Common myeloid progenitor, CD34-positive (primary cell): Measurements from ENCODE around the gene CEACAM7. TPM values are rescaled to one million over a fixed set of nuclear protein-coding genes. Genes with fewer than 3 reads are reported as not detected.

Source experiments
- CTCF ChIA-PET: fragments of 350-600 bp; sonication (Branson Sonifier 250); formaldehyde crosslinking; loops from one replicate; lab custom pipeline; 2021; ENCODE audit warnings: antibody characterized with exemption; lab: Charles Lee
- POLR2A ChIA-PET: fragments of 350-600 bp; sonication (Branson Sonifier 250); formaldehyde crosslinking; loops from one replicate; lab custom pipeline; 2021; ENCODE audit warnings: antibody characterized with exemption; lab: Charles Lee
- DNase-seq, 3 donors: peaks; one replicate each; pipeline versions ENCODE4 v3.0.0 to v3.0.0-alpha.2; 2013
- H3K27ac ChIP-seq, 2 experiments: 1 replicate in 1 of 2; 2 replicates in 1 of 2; pipeline ENCODE4 v1.7.0; 2013; ENCODE audit warnings: inconsistent platforms in 2 of 2, low read length in 2 of 2, mild to moderate bottlenecking in 2 of 2, low read depth in 1 of 2, moderate library complexity in 1 of 2; ENCODE audit not compliant: severe bottlenecking in 2 of 2, insufficient read depth in 1 of 2, poor library complexity in 1 of 2
- H3K27me3 ChIP-seq, 5 experiments: replicated peaks in 2 of 5; 1 replicate in 3 of 5; 2 replicates in 2 of 5; pipeline versions ENCODE4 v1.6.1 to v1.7.0; 2013; ENCODE audit warnings: low read length in 4 of 5, mild to moderate bottlenecking in 2 of 5, moderate library complexity in 2 of 5, inconsistent platforms in 1 of 5; ENCODE audit not compliant: insufficient read depth in 5 of 5, control insufficient read depth in 4 of 5
- H3K36me3 ChIP-seq, 4 experiments: 1 replicate in 2 of 4; 2 replicates in 2 of 4; pipeline versions ENCODE4 v1.6.1 to v1.7.0; 2013; ENCODE audit warnings: low read length in 3 of 4, control low read depth in 1 of 4, mild to moderate bottlenecking in 1 of 4; ENCODE audit not compliant: control insufficient read depth in 4 of 4, insufficient read depth in 4 of 4
- H3K4me1 ChIP-seq, 4 experiments: 1 replicate in 3 of 4; 2 replicates in 1 of 4; pipeline versions ENCODE4 v1.6.1 to v1.7.1; 2013; ENCODE audit warnings: low read length in 3 of 4, mild to moderate bottlenecking in 3 of 4, control low read depth in 1 of 4, inconsistent platforms in 1 of 4, moderate library complexity in 1 of 4; ENCODE audit not compliant: control insufficient read depth in 4 of 4, insufficient read depth in 4 of 4; ENCODE audit errors: control extremely low read depth in 1 of 4
- H3K4me3 ChIP-seq, 7 experiments: 1 replicate in 4 of 7; 2 replicates in 3 of 7; pipeline versions ENCODE4 v1.5.1 to v1.7.0; 2013; ENCODE audit warnings: mild to moderate bottlenecking in 7 of 7, low read length in 6 of 7, moderate library complexity in 6 of 7, inconsistent platforms in 2 of 7, low read depth in 2 of 7, control low read depth in 1 of 7; ENCODE audit not compliant: insufficient read depth in 4 of 7, control insufficient read depth in 1 of 7; ENCODE audit errors: extremely low read depth in 1 of 7
- H3K9me3 ChIP-seq, 5 experiments: 1 replicate in 4 of 5; 2 replicates in 1 of 5; pipeline versions ENCODE4 v1.6.1 to v1.7.1; 2013; ENCODE audit warnings: low read length in 4 of 5, mild to moderate bottlenecking in 2 of 5, inconsistent platforms in 1 of 5, low read depth in 1 of 5, moderate library complexity in 1 of 5; ENCODE audit not compliant: control insufficient read depth in 4 of 5, insufficient read depth in 2 of 5; ENCODE audit errors: control extremely low read depth in 1 of 5
- WGBS: methylation state at CpG from one replicate; pipeline ENCODE4 v1.1.5; 2013; ENCODE audit not compliant: insufficient coverage; 5-methylcytosine and 5-hydroxymethylcytosine counted together
- polyA plus RNA-seq: library from polyadenylated mRNA; unstranded; fragments of 120-200 nt; gene quantifications from one replicate; pipeline ENCODE4 v1.2.1, GENCODE V29; 2013

Gene CEACAM7
- polyA plus RNA-seq: not detected

GRCh38 chr19:41688098-41688497 lies at the start of gene CEACAM7:
Gene CEACAM7 (minus strand): TSS chr19:41688270. CDS start chr19:41688165, 105 bp downstream.
- Histone ChIP-seq H3K27ac (no peak within 1 kb of the TSS), H3K27me3 (peaks cover 0 to 26% (median 4%) of the 10 kb centered on the region in 5 experiments), H3K36me3 (no peaks in the 10 kb centered on the region), H3K9me3 (peaks cover 0 to 5% (median 3%) of the 10 kb centered on the region in 5 experiments), H3K4me1 (no peaks in the 10 kb centered on the region), H3K4me3 (no peak within 1 kb of the TSS)
- no peak for DNase-seq
- ChIA-PET POLR2A (no interaction called here), CTCF (no interaction called here)
- WGBS: 100% methylated on average over 1 of the region's 1 CpG

- Histone ChIP-seq H3K4me3 (no peak overlapping the region), H3K27me3 (peaks cover 0 to 8% (median 2%) of the 10 kb centered on the region in 5 experiments), H3K36me3 (no peaks in the 10 kb centered on the region), H3K4me1 (no peaks in the 10 kb centered on the region), H3K9me3 (no peaks in the 10 kb centered on the region), H3K27ac (no peak overlapping the region)
- 90% methylated on average over 3 of the region's 5 CpGs for WGBS
- CTCF ChIA-PET: interaction anchor here (1.1 to 2.4 kb wide), 4 partner anchors 11 to 18 kb away, joined by 3 to 6 read pairs (median 3); no protein-coding TSS in a partner anchor
- POLR2A ChIA-PET: interaction anchor here (0.6 kb wide), 1 partner anchor 67 kb away, joined by 3 read pairs; no protein-coding TSS in a partner anchor
- no peak for DNase-seq
These were observed 47.1 kb upstream of the CEACAM7 start for GRCh38 chr19:41735071-41735600.

GRCh38 chr19:41734585-41734984 lies 46.5 kb upstream of the CEACAM7 start:
- ChIA-PET POLR2A (interaction anchor here (0.6 kb wide), 1 partner anchor 66 kb away, joined by 3 read pairs; no protein-coding TSS in a partner anchor), CTCF (interaction anchor here (1.3 to 2.4 kb wide), 2 partner anchors 11 to 17 kb away, joined by 3 to 6 read pairs; no protein-coding TSS in a partner anchor)

GRCh38 chr19:41734156-41734555 lies 46.1 kb upstream of the CEACAM7 start:
- POLR2A ChIA-PET: no interaction called here
- Histone ChIP-seq H3K9me3 (no peaks in the 10 kb centered on the region), H3K4me1 (no peaks in the 10 kb centered on the region), H3K27ac (no peak overlapping the region), H3K27me3 (peaks cover 0 to 8% (median 2%) of the 10 kb centered on the region in 5 experiments), H3K36me3 (no peaks in the 10 kb centered on the region), H3K4me3 (no peak overlapping the region)
- CTCF ChIA-PET: interaction anchor here (0.6 to 2.4 kb wide), 3 partner anchors 12 to 1239 kb away, joined by 3 to 6 read pairs (median 3); no protein-coding TSS in a partner anchor
- DNase-seq: no peak
- WGBS: 100% methylated on average over 2 of the region's 4 CpGs

More at GRCh38 chr19:41734585-41734984, 46.5 kb upstream of the CEACAM7 start:
- WGBS: 93% methylated on average over 2 of the region's 3 CpGs
- no peak overlapping the region for H3K4me3 ChIP-seq
- no peak for DNase-seq
- no peaks in the 10 kb centered on the region for H3K36me3 ChIP-seq
- no peak overlapping the region for H3K27ac ChIP-seq
- peaks cover 0 to 8% (median 2%) of the 10 kb centered on the region in 5 experiments for H3K27me3 ChIP-seq
- H3K4me1 ChIP-seq: no peaks in the 10 kb centered on the region
- H3K9me3 ChIP-seq: no peaks in the 10 kb centered on the region

DNA sequence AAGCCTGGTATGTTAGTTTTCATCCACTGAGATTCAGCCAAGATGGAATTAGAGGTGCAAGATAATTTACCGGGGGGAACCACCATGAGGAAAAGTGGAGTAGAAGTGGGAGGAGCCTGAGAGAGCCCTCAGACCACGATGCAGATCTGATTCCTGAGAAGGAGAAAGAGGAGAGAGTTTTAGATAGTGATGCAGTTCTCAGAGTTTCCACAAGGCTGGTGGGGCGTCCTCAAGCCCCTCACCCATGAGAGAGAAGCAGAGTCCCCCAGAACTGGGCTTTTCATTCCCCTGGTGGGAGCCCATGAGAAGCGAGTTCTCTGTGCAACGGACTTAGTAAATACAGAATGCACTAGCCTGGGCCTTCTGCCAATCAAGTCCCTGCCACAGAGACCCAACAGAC lies 38.4 kb upstream of the CEACAM7 start:
- ChIA-PET CTCF (interaction anchor here (1.0 kb wide), 1 partner anchor 14 kb away, joined by 3 read pairs; no protein-coding TSS in a partner anchor), POLR2A (no interaction called here)
- DNase-seq: no peak
- Histone ChIP-seq H3K4me1 (no peaks in the 10 kb centered on the region), H3K36me3 (no peaks in the 10 kb centered on the region), H3K27ac (no peak overlapping the region), H3K9me3 (no peaks in the 10 kb centered on the region), H3K4me3 (no peak overlapping the region), H3K27me3 (peaks cover 0 to 8% (median 7%) of the 10 kb centered on the region in 5 experiments)
- 43% methylated on average over 4 of the region's 5 CpGs for WGBS

DNA sequence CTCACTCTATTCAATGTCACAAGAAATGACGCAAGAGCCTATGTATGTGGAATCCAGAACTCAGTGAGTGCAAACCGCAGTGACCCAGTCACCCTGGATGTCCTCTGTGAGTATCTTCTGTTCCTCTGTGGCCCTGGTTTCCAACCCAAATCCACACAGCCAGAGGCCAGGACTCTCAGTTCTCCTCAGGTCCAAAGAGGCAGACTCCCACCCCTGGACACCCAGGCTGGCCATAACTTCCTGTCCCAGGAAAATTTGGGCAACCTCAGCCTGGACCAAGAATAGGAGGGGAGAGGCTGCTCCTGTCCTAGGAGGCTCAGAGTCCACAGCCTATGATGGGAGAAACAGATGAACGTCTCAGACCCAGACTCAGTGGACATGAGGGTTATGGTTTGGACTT lies 32.0 kb upstream of the CEACAM7 start:
- DNase-seq: no peak
- ChIA-PET POLR2A (no interaction called here), CTCF (no interaction called here)
- Histone ChIP-seq H3K4me3 (no peak overlapping the region), H3K27ac (no peak overlapping the region), H3K27me3 (peaks cover 0 to 11% (median 8%) of the 10 kb centered on the region in 5 experiments), H3K4me1 (no peaks in the 10 kb centered on the region), H3K36me3 (no peaks in the 10 kb centered on the region), H3K9me3 (no peaks in the 10 kb centered on the region)
- 85% methylated on average over 2 of the region's 3 CpGs for WGBS

- WGBS: 89% methylated on average over 6 of the region's 6 CpGs
- no peaks in the 10 kb centered on the region for H3K9me3 ChIP-seq
- ChIA-PET POLR2A (no interaction called here), CTCF (interaction anchor here (1.3 to 1.4 kb wide), 2 partner anchors 11 to 12 kb away, joined by 3 to 6 read pairs; no protein-coding TSS in a partner anchor)
- H3K4me3 ChIP-seq: no peak overlapping the region
- DNase-seq: no peak
- no peaks in the 10 kb centered on the region for H3K4me1 ChIP-seq
- no peak overlapping the region for H3K27ac ChIP-seq
- H3K27me3 ChIP-seq: peaks cover 0 to 12% (median 10%) of the 10 kb centered on the region in 5 experiments
- H3K36me3 ChIP-seq: no peaks in the 10 kb centered on the region
These were observed 30.7 kb upstream of the CEACAM7 start for GRCh38 chr19:41718761-41719160.
